Activated CD4-positive, alpha-beta T cell treated with anti-CD3 and anti-CD28 coated beads, Interleukin-2, amount 50 U/mL, for 16 hours (primary cell): Measurements from ENCODE around the gene ESR1.
A peak's percentile ranks its signal among the peaks of the same experiment; 100 is the strongest.
"Not testable (repeated sequence)": the region's sequence is repeated elsewhere in the genome, so short reads cannot be mapped to it uniquely, and the experiment has no call there.

ENCODE experiments used
- DNase-seq: peaks from one replicate; pipeline ENCODE4 v3.0.0-alpha.2; 2020

The ESR1 gene

GRCh38 chr6:151899796-151900195 is 92.3 kb downstream of the ESR1 start:
- DNase-seq = not testable (repeated sequence)

- DNase-seq = no peak
Measured at GRCh38 chr6:151900256-151900655, 92.8 kb downstream of the ESR1 start.

GRCh38 chr6:151901009-151901411 is 93.5 kb downstream of the ESR1 start:
- DNase-seq = no peak

GRCh38 chr6:151904631-151905030 is 97.1 kb downstream of the ESR1 start:
- DNase-seq = no peak

- DNase-seq = no peak
Measured at GRCh38 chr6:151905072-151905471, 97.6 kb downstream of the ESR1 start.

GRCh38 chr6:151905854-151906253 is 98.4 kb downstream of the ESR1 start:
- DNase-seq = no peak

- DNase-seq = no peak
Measured at GRCh38 chr6:151911401-151911800, 103.9 kb downstream of the ESR1 start.

GRCh38 chr6:151914484-151914883 is 107.0 kb downstream of the ESR1 start:
- no peak for DNase-seq

- no peak for DNase-seq
Measured at GRCh38 chr6:151916075-151916474, 108.6 kb downstream of the ESR1 start.

GRCh38 chr6:151916680-151917164 is 109.2 kb downstream of the ESR1 start:
- no peak for DNase-seq

GRCh38 chr6:151917531-151918329 is 110.2 kb downstream of the ESR1 start:
- no peak for DNase-seq

- no peak for DNase-seq
Measured at GRCh38 chr6:151940307-151940706, 132.8 kb downstream of the ESR1 start.

- DNase-seq = peak; percentile 18
Measured at GRCh38 chr6:151948002-151948743, 140.7 kb downstream of the ESR1 start.

GRCh38 chr6:151958332-151958731 is 150.8 kb downstream of the ESR1 start:
- DNase-seq = no peak

GRCh38 chr6:151959086-151959485 is 151.6 kb downstream of the ESR1 start:
- no peak for DNase-seq

GRCh38 chr6:151961809-151962208 is 154.3 kb downstream of the ESR1 start:
- no peak for DNase-seq

GRCh38 chr6:151962246-151962846 is 154.9 kb downstream of the ESR1 start:
- DNase-seq = peak; percentile 70

- no peak for DNase-seq
Measured at GRCh38 chr6:151963001-151963400, 155.5 kb downstream of the ESR1 start.

- not testable (repeated sequence) for DNase-seq
Measured at GRCh38 chr6:151964412-151964811, 156.9 kb downstream of the ESR1 start.

- no peak for DNase-seq
Measured at GRCh38 chr6:151974061-151974617, 166.7 kb downstream of the ESR1 start.

GRCh38 chr6:151975795-151976194 is 168.3 kb downstream of the ESR1 start:
- no peak for DNase-seq

- DNase-seq = not testable (repeated sequence)
Measured at GRCh38 chr6:151988199-151988598, 180.7 kb downstream of the ESR1 start.

GRCh38 chr6:151992091-151992490 is 184.6 kb downstream of the ESR1 start:
- DNase-seq = no peak
